CD4-positive, alpha-beta memory T cell (primary cell): ENCODE data around the gene PEG3. TPM values are rescaled to one million over a fixed set of nuclear protein-coding genes. Genes with fewer than 3 reads are reported as not detected.
A peak's percentile ranks its signal among the peaks of the same experiment; 100 is the strongest.

Experiments
- CTCF ChIA-PET: fragments of 350-600 bp; sonication (Branson Sonifier 250); formaldehyde crosslinking; loops from one replicate; lab custom pipeline; 2021; ENCODE audit warnings: inconsistent platforms; ENCODE audit not compliant: partially characterized antibody; lab: Charles Lee
- POLR2A ChIA-PET: fragments of 350-600 bp; sonication (Branson Sonifier 250); formaldehyde crosslinking; loops from one replicate; lab custom pipeline; 2021; ENCODE audit not compliant: partially characterized antibody; lab: Charles Lee
- DNase-seq, 5 donors: peaks; one replicate each; pipeline versions ENCODE4 v3.0.0 to v3.0.0-alpha.2; 2020 to 2022; ENCODE audit warnings: mixed read lengths in 1 of 5
- H3K27ac ChIP-seq: one replicate; pipeline ENCODE4 v1.7.0; 2013; ENCODE audit warnings: low read depth, low read length
- H3K27me3 ChIP-seq: 2 replicates; pipeline ENCODE4 v1.7.0; 2013; ENCODE audit warnings: mild to moderate bottlenecking, low read length, moderate library complexity; ENCODE audit not compliant: insufficient read depth
- H3K36me3 ChIP-seq: 2 replicates; pipeline ENCODE4 v1.7.0; 2013; ENCODE audit warnings: mild to moderate bottlenecking, low read length, moderate library complexity; ENCODE audit not compliant: insufficient read depth
- H3K4me1 ChIP-seq: 2 replicates; pipeline ENCODE4 v1.7.0; 2013; ENCODE audit warnings: mild to moderate bottlenecking, low read length, moderate library complexity; ENCODE audit not compliant: insufficient read depth
- H3K4me3 ChIP-seq, 2 donors: one replicate each; pipeline ENCODE4 v1.7.0; 2013; ENCODE audit warnings: low read length in 2 of 2, mild to moderate bottlenecking in 1 of 2
- H3K9me3 ChIP-seq, 2 donors: one replicate each; pipeline ENCODE4 v1.7.0; 2013; ENCODE audit warnings: low read length in 2 of 2, control low read depth in 1 of 2; ENCODE audit not compliant: control insufficient read depth in 1 of 2
- H3K27ac Mint-ChIP-seq, 7 donors: one replicate each; pipeline ENCODE4 v1.8.0; 2020 to 2021; ENCODE audit warnings: mixed read lengths in 7 of 7, mild to moderate bottlenecking in 6 of 7, inconsistent platforms in 3 of 7, moderate library complexity in 3 of 7
- H3K27me3 Mint-ChIP-seq, 2 donors: one replicate each; pipeline ENCODE4 v1.8.0; 2020 to 2021; ENCODE audit warnings: mixed read lengths in 2 of 2
- H3K36me3 Mint-ChIP-seq, 2 donors: one replicate each; pipeline ENCODE4 v1.8.0; 2020 to 2021; ENCODE audit warnings: mixed read lengths in 2 of 2, inconsistent platforms in 1 of 2, mild to moderate bottlenecking in 1 of 2
- H3K4me1 Mint-ChIP-seq, 4 donors: one replicate each; pipeline ENCODE4 v1.8.0; 2020 to 2021; ENCODE audit warnings: mixed read lengths in 4 of 4, mild to moderate bottlenecking in 1 of 4
- H3K4me3 Mint-ChIP-seq, 8 donors: one replicate each; pipeline ENCODE4 v1.8.0; 2020 to 2021; ENCODE audit warnings: mixed read lengths in 8 of 8, mild to moderate bottlenecking in 7 of 8, moderate library complexity in 6 of 8, inconsistent platforms in 3 of 8
- H3K9me3 Mint-ChIP-seq, 8 donors: one replicate each; pipeline ENCODE4 v1.8.0; 2020 to 2021; ENCODE audit warnings: mixed read lengths in 8 of 8, mild to moderate bottlenecking in 5 of 8, inconsistent platforms in 3 of 8, moderate library complexity in 1 of 8
- intact Hi-C: fragments of 100-400 bp; cut with micrococcal nuclease; formaldehyde crosslinking; loops from one replicate; pipeline ENCODE4 v1.15.1; 2023
- polyA plus RNA-seq, 2 donors: library from polyadenylated mRNA; unstranded; fragments of 300-500 nt; fragmentation: Illumina TruSeq; gene quantifications; one replicate each; pipeline ENCODE4 v1.2.3, GENCODE V29; 2021
- total RNA-seq, 2 experiments: library from RNA; stranded (reverse); gene quantifications; one replicate each; pipeline ENCODE4 v1.2.3, GENCODE V29; 2021

Gene PEG3
- total RNA-seq: not detected
- polyA plus RNA-seq: not detected

DNA sequence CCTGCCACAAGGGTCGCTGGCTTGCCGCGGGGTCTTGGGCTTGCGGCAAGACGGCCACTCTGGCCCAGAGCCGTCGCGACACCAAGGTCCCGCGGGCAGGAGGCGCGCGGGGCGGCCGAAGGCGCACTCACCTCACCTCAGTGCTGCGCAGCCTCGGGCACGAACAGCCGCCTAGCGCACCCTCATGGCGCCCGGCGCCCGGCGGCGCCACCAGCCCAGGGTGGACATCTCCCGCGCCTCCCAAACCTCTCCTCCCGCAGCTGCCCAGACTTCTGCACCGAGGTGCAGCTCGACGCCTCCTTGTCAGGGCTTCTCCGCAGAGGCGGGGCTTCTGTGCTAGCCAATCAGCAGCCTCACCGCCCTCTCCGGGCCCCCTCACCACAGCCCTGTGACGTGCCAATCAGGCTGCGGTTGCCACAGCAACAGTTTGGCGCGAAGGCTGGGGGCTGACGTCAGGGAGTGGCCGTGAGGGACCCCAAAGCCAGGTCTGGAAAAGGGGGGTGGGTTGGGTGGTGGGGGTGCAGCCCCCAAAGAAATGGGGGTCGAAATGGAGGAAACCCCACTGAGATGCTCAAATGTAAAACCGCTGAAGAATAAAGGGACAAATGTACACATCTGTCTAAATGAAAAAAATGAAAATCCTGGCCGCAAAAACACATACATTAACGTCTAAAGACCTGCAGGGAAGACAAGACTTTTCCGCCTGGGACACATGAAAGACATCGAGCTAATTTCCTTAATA, at the start of gene PEG3, which contains the start of gene ZIM2:
Gene PEG3 (minus strand): TSS at position 276 of the 742 bp plus-strand sequence. CDS start 16,071 bp downstream, outside the sequence.
Gene ZIM2 (minus strand): TSS at position 276 of the 742 bp plus-strand sequence. CDS start 16,449 bp downstream, outside the sequence.
- POLR2A ChIA-PET: no interaction called here
- no peak within 1 kb of the TSS for H3K27ac Mint-ChIP-seq
- H3K27me3 ChIP-seq: no peaks in the 10 kb centered on the region
- no peak within 1 kb of the TSS for H3K27ac ChIP-seq
- H3K9me3 Mint-ChIP-seq: peaks cover 0 to 52% (median 41%) of the 10 kb centered on the region in 8 donors
- no peaks in the 10 kb centered on the region for H3K4me1 ChIP-seq
- CTCF ChIA-PET: no interaction called here
- H3K4me3 ChIP-seq: no peak within 1 kb of the TSS
- peaks cover 0 to 3% (median under 1%) of the 10 kb centered on the region in 4 donors for H3K4me1 Mint-ChIP-seq
- intact Hi-C loops: no loop called here
- no peak for DNase-seq
- H3K36me3 Mint-ChIP-seq: peaks cover 10 to 16% of the 10 kb centered on the region in 2 donors
- H3K4me3 Mint-ChIP-seq: peak within 1 kb of the TSS in 2 of 8 donors; percentile 3 to 21
- H3K27me3 Mint-ChIP-seq: no peaks in the 10 kb centered on the region
- no peaks in the 10 kb centered on the region for H3K36me3 ChIP-seq
- no peaks in the 10 kb centered on the region for H3K9me3 ChIP-seq

DNA sequence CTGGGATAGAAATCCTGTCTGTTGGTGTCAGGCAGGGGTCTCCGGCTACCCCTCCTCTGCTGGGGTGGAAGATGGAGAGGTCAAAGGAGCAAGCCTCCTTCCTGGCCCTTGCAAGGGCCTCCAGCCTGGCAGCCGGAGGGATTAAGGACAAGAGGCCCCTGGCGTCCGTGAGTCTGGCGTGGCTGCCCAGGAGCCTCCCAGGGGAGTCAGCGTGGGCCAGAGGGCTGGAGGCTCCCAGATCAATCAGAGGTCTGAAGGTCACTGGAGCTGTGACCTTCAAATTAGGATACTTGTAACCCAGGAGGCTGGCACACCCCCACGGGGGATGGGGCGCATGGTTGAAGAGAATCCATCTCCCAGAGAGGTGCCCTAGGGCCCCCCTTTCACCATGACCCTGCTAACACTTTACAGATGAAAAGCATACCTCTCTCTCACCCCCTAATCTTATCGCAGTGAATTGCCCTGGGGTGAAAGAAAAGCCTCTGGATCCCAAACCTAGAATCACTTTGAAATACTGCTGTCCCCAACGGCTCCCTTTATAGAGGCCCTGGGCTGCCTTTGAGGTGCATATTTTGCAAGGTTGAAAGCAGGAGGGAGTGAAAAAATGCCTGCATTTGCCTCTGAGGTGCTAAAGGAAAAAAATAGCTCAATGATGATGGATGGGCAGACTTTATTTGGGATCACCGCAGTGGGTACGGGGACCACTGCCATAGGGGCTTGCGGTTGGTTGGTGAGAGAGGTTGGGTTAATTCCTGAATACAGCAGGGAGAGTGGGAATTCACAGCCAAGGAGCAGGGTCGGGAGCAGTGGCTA, 44.9 kb upstream of the PEG3 start:
- Histone ChIP-seq H3K4me3 (no peak overlapping the region), H3K27ac (no peak overlapping the region), H3K27me3 (no peaks in the 10 kb centered on the region), H3K36me3 (no peaks in the 10 kb centered on the region), H3K4me1 (no peaks in the 10 kb centered on the region), H3K9me3 (peaks cover 0 to 5% of the 10 kb centered on the region in 2 donors)
- Mint-ChIP-seq H3K27ac (no peak overlapping the region), H3K27me3 (no peaks in the 10 kb centered on the region), H3K4me1 (no peaks in the 10 kb centered on the region), H3K36me3 (peaks cover 0 to 5% of the 10 kb centered on the region in 2 donors), H3K9me3 (peaks cover 3 to 70% (median 41%) of the 10 kb centered on the region in 8 donors), H3K4me3 (no peak overlapping the region)
- ChIA-PET CTCF (no interaction called here), POLR2A (no interaction called here)
- intact Hi-C loops: no loop called here
- DNase-seq: no peak

DNA sequence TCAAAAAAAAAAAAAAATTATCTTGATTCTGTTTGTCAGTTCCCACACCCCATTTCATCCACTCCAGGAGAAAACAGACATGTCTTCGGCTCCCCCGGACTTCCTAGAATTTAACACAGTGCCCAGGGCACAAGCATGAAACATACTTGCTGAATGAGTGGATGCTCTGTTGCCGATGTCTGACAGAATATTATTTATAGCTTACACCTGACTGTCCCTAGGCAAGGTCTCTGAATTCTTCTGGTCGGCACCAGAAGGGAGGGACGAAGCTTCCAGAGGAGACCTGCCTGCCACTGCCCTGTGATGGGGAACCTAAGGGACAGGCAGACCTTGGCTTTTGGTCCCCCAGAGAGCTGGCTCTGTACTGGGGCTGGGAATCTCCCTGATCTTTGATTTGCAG, 43.9 kb upstream of the PEG3 start:
- H3K9me3 ChIP-seq: peaks cover 0 to 5% of the 10 kb centered on the region in 2 donors
- no peaks in the 10 kb centered on the region for H3K36me3 ChIP-seq
- Mint-ChIP-seq H3K9me3 (peaks cover 3 to 66% (median 41%) of the 10 kb centered on the region in 8 donors), H3K4me1 (no peaks in the 10 kb centered on the region), H3K36me3 (peaks cover 0 to 5% of the 10 kb centered on the region in 2 donors), H3K4me3 (no peak overlapping the region), H3K27ac (no peak overlapping the region), H3K27me3 (no peaks in the 10 kb centered on the region)
- CTCF ChIA-PET: no interaction called here
- no peaks in the 10 kb centered on the region for H3K4me1 ChIP-seq
- intact Hi-C loops: no loop called here
- no peak overlapping the region for H3K4me3 ChIP-seq
- no peak for DNase-seq
- no peaks in the 10 kb centered on the region for H3K27me3 ChIP-seq
- POLR2A ChIA-PET: no interaction called here
- no peak overlapping the region for H3K27ac ChIP-seq

DNA sequence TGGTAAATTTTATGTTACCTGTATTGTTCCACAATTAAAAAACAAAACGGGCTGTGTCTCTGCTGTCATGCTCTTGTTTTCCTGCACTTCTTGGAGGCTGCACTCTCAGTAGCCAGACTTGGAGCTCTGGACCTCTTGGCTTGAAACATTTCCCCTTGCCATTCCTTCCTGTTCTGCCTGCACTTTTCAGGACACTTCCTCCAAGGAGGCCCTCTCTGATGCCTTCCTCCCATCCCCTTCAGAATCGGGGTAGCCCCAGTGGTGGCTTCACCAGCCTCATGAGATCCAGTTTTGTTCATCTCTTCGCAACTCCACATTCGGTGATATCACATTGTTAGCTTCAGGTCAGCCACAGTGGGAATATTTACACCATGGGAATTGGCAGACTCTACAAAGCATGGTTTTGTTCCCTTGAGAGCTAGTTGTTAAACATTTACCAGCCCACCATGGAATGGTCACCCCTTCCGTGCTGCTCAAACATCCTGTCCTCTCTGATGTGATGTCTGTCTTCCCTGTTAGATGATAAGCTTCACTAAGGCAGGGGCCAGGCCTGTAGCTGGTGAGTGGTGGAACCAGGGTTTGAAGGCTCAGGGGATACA, 40.2 kb upstream of the PEG3 start:
- no peaks in the 10 kb centered on the region for H3K4me1 Mint-ChIP-seq
- POLR2A ChIA-PET: no interaction called here
- peak overlapping the region in 1 of 8 donors; percentile 32 for H3K4me3 Mint-ChIP-seq
- H3K27ac ChIP-seq: no peak overlapping the region
- H3K9me3 Mint-ChIP-seq: peaks cover 0 to 60% (median 38%) of the 10 kb centered on the region in 8 donors
- H3K27ac Mint-ChIP-seq: peak overlapping the region in 1 of 7 donors; percentile 57
- intact Hi-C loops: no loop called here
- H3K27me3 Mint-ChIP-seq: no peaks in the 10 kb centered on the region
- no peak for DNase-seq
- peaks cover 0 to 3% of the 10 kb centered on the region in 2 donors for H3K36me3 Mint-ChIP-seq
- no peaks in the 10 kb centered on the region for H3K9me3 ChIP-seq
- H3K36me3 ChIP-seq: no peaks in the 10 kb centered on the region
- H3K4me1 ChIP-seq: no peaks in the 10 kb centered on the region
- CTCF ChIA-PET: no interaction called here
- no peak overlapping the region for H3K4me3 ChIP-seq
- no peaks in the 10 kb centered on the region for H3K27me3 ChIP-seq

DNA sequence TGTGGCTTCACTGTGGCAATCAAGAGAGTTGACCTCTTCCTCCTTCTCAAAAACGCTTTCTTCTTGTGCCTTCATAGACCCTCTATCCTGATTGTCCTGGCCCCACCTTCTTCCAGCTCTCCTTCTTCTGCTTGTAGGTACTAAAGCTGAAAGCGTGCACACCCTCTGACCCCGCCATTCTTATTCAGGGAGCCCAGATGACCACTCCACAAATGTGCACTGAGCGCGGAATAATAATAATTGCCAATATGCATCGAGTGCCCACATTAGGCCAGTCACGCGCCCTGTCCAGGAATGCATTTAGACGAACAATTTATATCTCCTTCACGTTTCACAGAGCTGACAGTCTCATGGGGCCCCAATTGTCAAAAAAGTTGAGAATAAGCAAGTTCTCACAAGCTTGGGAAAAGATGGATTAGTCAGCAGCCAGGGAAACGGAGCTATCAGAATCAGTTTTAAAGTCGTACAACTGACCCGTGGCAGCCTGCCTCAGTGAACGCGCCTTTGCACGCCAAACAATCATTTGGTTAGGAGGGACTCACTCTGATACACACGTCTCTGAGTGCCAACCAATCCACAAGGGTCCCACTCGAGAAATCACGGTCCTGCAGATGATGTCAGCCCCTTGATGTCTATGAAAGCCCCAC, 36.7 kb upstream of the PEG3 start:
- Mint-ChIP-seq H3K27me3 (no peaks in the 10 kb centered on the region), H3K27ac (no peak overlapping the region), H3K9me3 (peaks cover 2 to 69% (median 46%) of the 10 kb centered on the region in 8 donors), H3K36me3 (peaks cover 4 to 8% of the 10 kb centered on the region in 2 donors), H3K4me1 (no peaks in the 10 kb centered on the region), H3K4me3 (no peak overlapping the region)
- Histone ChIP-seq H3K9me3 (peaks cover 0 to 5% of the 10 kb centered on the region in 2 donors), H3K4me1 (no peaks in the 10 kb centered on the region), H3K36me3 (no peaks in the 10 kb centered on the region), H3K4me3 (no peak overlapping the region), H3K27me3 (no peaks in the 10 kb centered on the region), H3K27ac (no peak overlapping the region)
- no peak for DNase-seq
- ChIA-PET POLR2A (no interaction called here), CTCF (no interaction called here)
- intact Hi-C loops: no loop called here

DNA sequence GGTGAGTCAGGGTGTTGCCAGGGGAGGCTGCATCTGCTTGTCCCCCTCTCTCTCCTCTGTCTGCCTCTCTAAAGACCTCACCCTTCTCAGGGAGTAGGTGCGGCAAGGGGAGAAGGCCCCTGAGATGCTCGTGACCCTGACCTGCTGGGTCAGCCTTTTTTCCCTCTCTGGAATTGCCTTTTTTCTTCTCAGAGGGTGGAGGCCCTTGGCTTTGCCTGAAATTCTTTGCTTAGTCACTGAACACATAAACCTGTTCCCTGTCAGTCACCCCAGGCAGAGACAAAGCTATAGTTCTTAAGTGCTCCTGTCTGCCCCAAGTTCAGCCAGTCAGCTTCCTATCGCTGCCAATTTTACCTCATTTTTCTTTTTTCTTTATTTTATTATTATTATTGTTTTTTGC, 35.2 kb upstream of the PEG3 start:
- no peak overlapping the region for H3K4me3 ChIP-seq
- Mint-ChIP-seq H3K9me3 (peaks cover 4 to 76% (median 52%) of the 10 kb centered on the region in 8 donors), H3K36me3 (peaks cover 4 to 8% of the 10 kb centered on the region in 2 donors), H3K4me1 (no peaks in the 10 kb centered on the region), H3K27me3 (no peaks in the 10 kb centered on the region), H3K4me3 (no peak overlapping the region), H3K27ac (no peak overlapping the region)
- intact Hi-C loops: no loop called here
- H3K27ac ChIP-seq: no peak overlapping the region
- no peaks in the 10 kb centered on the region for H3K4me1 ChIP-seq
- ChIA-PET CTCF (no interaction called here), POLR2A (no interaction called here)
- no peak for DNase-seq
- peaks cover 0 to 5% of the 10 kb centered on the region in 2 donors for H3K9me3 ChIP-seq
- H3K27me3 ChIP-seq: no peaks in the 10 kb centered on the region
- no peaks in the 10 kb centered on the region for H3K36me3 ChIP-seq
